Endodermal cell (in vitro differentiated cells): Measurements from ENCODE around the gene FYN. TPM values are rescaled to one million over a fixed set of nuclear protein-coding genes. Genes with fewer than 3 reads are reported as not detected.

Experiments used
- DNase-seq: peaks from one replicate; pipeline ENCODE4 v3.0.0-alpha.2; 2017
- H3K27ac ChIP-seq: 2 replicates; pipeline ENCODE4 v1.5.1; 2013; ENCODE audit warnings: mild to moderate bottlenecking, low read depth, low read length, moderate library complexity
- H3K27me3 ChIP-seq: 2 replicates; pipeline ENCODE4 v1.6.1; 2013; ENCODE audit warnings: mild to moderate bottlenecking, low read length, moderate library complexity; ENCODE audit not compliant: insufficient read depth, control insufficient read depth, poor library complexity, severe bottlenecking
- H3K36me3 ChIP-seq: 2 replicates; pipeline ENCODE4 v1.7.0; 2013; ENCODE audit warnings: mild to moderate bottlenecking, low read length, moderate library complexity; ENCODE audit not compliant: control insufficient read depth, insufficient read depth
- H3K4me1 ChIP-seq: one replicate; pipeline ENCODE4 v1.7.0; 2013; ENCODE audit warnings: low read length; ENCODE audit not compliant: control insufficient read depth, insufficient read depth
- H3K4me3 ChIP-seq: 2 replicates; pipeline ENCODE4 v1.5.1; 2013; ENCODE audit warnings: mild to moderate bottlenecking, low read length, moderate library complexity
- H3K9ac ChIP-seq: 2 replicates; pipeline ENCODE4 v1.6.1; 2013; ENCODE audit warnings: mild to moderate bottlenecking, low read length, moderate library complexity; ENCODE audit not compliant: poor library complexity, severe bottlenecking; ENCODE audit errors: extremely low read depth
- H3K9me3 ChIP-seq: 2 replicates; pipeline ENCODE4 v1.6.1; 2013; ENCODE audit warnings: mild to moderate bottlenecking, low read length, moderate library complexity; ENCODE audit not compliant: control insufficient read depth
- H3K27ac Mint-ChIP-seq: 2 replicates; pipeline ENCODE4 v1.8.0; 2020; ENCODE audit warnings: mixed read lengths
- H3K27me3 Mint-ChIP-seq: 2 replicates; pipeline ENCODE4 v1.8.0; 2021; ENCODE audit warnings: mild to moderate bottlenecking, mixed read lengths; ENCODE audit not compliant: insufficient read depth
- H3K36me3 Mint-ChIP-seq: 2 replicates; pipeline ENCODE4 v1.8.0; 2020; ENCODE audit warnings: low read depth, mixed read lengths
- H3K4me1 Mint-ChIP-seq: 2 replicates; pipeline ENCODE4 v1.8.0; 2020; ENCODE audit warnings: mixed read lengths
- H3K4me3 Mint-ChIP-seq: 2 replicates; pipeline ENCODE4 v1.8.0; 2020; ENCODE audit warnings: mild to moderate bottlenecking, moderate library complexity, mixed read lengths
- H3K9me3 Mint-ChIP-seq: 2 replicates; pipeline ENCODE4 v1.8.0; 2020; ENCODE audit warnings: mild to moderate bottlenecking, mixed read lengths
- CTCF ChIP-seq: fragments of 200-600 bp; sonication (generic); conservative IDR thresholded peaks from 2 replicates; pipeline ENCODE4 v1.5.0; 2021; ENCODE audit warnings: antibody characterized with exemption, mild to moderate bottlenecking
- WGBS, 2 experiments: methylation state at CpG; one replicate each; pipeline versions ENCODE4 v1.1.5 to v1.1.7; 2013; ENCODE audit warnings: missing lambda C conversion rate in 2 of 2, mixed read lengths in 1 of 2; ENCODE audit not compliant: insufficient coverage in 1 of 2, insufficient read length in 1 of 2; 5-methylcytosine and 5-hydroxymethylcytosine counted together
- total RNA-seq, 2 donors: library from RNA; stranded (reverse); fragmentation: NEBNext Ultra II Directional in 1 of 2; extraction: Animal tissue kit (Norgen Biotek cat#: 25700) in 1 of 2; gene quantifications; 2 replicates in 1 of 2; 3 replicates in 1 of 2; pipeline ENCODE4 v1.2.1, GENCODE V29; 2021

Gene FYN
- total RNA-seq, 2 donors from 2014 or later: 70.0 to 96.4 TPM

DNA sequence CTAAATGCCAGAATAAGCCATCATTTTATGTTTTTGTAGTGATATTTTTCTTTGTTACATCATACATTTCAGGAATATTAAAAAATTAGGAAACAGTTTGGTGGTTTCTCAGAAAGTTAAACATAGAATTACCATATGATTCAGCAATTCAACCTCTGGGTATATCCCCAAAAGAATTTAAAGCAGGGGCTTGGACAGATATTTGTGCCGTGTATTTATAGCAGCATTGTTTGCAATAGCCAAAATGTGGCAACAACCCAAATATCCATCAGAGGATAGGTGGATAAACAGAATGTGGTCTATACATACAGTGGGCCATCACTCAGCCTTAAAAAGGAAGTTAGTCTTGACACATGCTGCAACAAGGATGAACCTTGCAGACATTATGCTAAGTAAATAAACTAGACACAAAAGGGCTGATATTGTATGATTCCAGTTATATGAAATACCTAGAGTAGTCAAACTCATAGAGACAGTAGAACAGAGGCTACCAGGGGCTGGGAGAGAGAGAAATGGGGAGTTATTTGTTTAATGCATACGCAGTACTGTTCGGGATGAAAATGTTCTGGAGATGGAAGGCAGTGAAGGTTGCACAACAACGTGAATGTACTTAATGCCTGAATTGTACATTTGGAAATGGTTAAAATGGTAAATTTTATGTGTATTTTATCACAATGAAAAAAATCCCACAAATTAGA, 248.7 kb downstream of the FYN start:
- 90% methylated on average over 3 to 4 of the region's 4 CpGs for WGBS, 2 experiments

DNA sequence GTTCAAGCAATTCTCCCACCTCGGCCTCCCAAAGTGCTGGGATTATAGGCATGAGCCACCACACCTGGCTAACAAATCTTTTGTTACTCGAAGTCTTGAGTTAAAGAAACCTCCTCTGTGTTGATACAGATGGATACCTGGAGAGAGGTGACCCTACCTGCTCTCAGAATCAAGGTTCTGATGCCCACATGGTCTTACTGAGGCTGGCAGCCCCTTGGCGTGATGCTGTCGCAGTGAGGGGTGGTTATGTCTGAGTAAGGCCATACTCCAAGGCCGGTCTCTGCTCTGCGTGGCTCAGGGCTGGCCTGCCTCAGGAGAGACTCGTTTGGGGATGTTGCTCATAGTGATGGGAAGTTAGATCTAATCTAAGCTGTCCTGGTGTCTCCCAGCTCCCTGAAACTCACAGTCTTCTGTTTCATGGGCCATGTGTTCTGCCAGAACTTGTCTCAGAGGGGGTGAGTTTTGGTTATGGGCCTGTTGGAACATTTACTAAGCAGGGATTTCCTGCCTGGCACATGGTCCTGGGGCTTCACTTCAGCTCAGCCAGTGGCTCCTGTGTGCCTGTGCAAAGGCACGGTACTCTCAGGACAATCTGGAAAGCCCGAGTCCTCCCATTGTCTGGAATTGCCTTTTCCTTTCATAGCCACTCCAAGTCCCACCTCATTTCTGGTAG, 250.1 kb downstream of the FYN start:
- no peak for TF ChIP-seq CTCF
- no peaks in the 10 kb centered on the region for H3K9me3 ChIP-seq
- H3K27ac Mint-ChIP-seq: no peak overlapping the region
- peaks cover 2% of the 10 kb centered on the region for H3K27me3 Mint-ChIP-seq
- DNase-seq: no peak
- H3K27ac ChIP-seq: no peak overlapping the region
- no peak overlapping the region for H3K9ac ChIP-seq
- H3K27me3 ChIP-seq: no peaks in the 10 kb centered on the region
- H3K9me3 Mint-ChIP-seq: no peaks in the 10 kb centered on the region
- H3K4me1 ChIP-seq: no peaks in the 10 kb centered on the region
- no peaks in the 10 kb centered on the region for H3K36me3 ChIP-seq
- no peak overlapping the region for H3K4me3 ChIP-seq
- no peak overlapping the region for H3K4me3 Mint-ChIP-seq
- peaks cover 4% of the 10 kb centered on the region for H3K4me1 Mint-ChIP-seq
- WGBS, 2 experiments: 81 to 89% methylated on average over 8 to 9 of the region's 9 CpGs
- H3K36me3 Mint-ChIP-seq: no peaks in the 10 kb centered on the region

More for the DNA sequence above, 248.7 kb downstream of the FYN start:
- no peak overlapping the region for H3K9ac ChIP-seq
- DNase-seq: no peak
- Mint-ChIP-seq H3K9me3 (no peaks in the 10 kb centered on the region), H3K27ac (no peak overlapping the region), H3K4me3 (no peak overlapping the region), H3K4me1 (peaks cover 4% of the 10 kb centered on the region), H3K27me3 (peaks cover 4% of the 10 kb centered on the region), H3K36me3 (no peaks in the 10 kb centered on the region)
- H3K4me1 ChIP-seq: no peaks in the 10 kb centered on the region
- H3K4me3 ChIP-seq: no peak overlapping the region
- TF ChIP-seq CTCF: no peak
- H3K27me3 ChIP-seq: no peaks in the 10 kb centered on the region
- no peak overlapping the region for H3K27ac ChIP-seq
- H3K36me3 ChIP-seq: no peaks in the 10 kb centered on the region
- H3K9me3 ChIP-seq: no peaks in the 10 kb centered on the region

DNA sequence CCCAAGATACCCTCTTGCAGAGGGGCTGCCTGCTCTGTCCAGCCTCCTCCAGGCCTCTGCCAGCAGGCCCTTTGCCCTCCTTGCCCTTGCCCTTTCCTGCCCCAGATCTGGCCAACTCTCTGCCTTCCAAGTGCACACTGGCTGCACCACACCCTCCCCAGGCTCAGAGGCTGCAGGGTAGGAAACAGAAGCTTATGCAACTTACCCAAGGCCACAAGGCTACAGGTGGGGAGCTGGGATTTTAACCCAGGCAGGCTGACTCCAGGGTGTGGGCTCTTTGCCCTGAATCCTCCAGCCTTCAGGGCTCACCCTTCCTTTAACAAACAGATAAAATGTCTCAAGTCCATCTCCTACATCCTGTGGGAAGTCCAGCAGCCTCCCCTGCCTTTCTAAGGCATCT, 253.1 kb downstream of the FYN start:
- Histone ChIP-seq H3K9ac (no peak overlapping the region), H3K36me3 (no peaks in the 10 kb centered on the region), H3K9me3 (no peaks in the 10 kb centered on the region), H3K4me3 (no peak overlapping the region), H3K4me1 (no peaks in the 10 kb centered on the region), H3K27ac (no peak overlapping the region), H3K27me3 (no peaks in the 10 kb centered on the region)
- Mint-ChIP-seq H3K4me1 (peaks cover 5% of the 10 kb centered on the region), H3K27ac (no peak overlapping the region), H3K27me3 (peaks cover 9% of the 10 kb centered on the region), H3K4me3 (no peak overlapping the region), H3K9me3 (no peaks in the 10 kb centered on the region), H3K36me3 (no peaks in the 10 kb centered on the region)
- no peak for TF ChIP-seq CTCF
- no peak for DNase-seq
